Transverse colon (tissue), 4 donors: ENCODE data around the gene USP53. TPM values are rescaled to one million over a fixed set of nuclear protein-coding genes. Genes with fewer than 3 reads are reported as not detected.

ENCODE experiments used
- DNase-seq: peaks from one replicate; pipeline ENCODE4 v3.0.0-alpha.2; 2019
- H3K27ac ChIP-seq, 4 donors: fragments of 200-600 bp; sonication (generic); 2 replicates each; pipeline ENCODE4 v1.5.1; 2016 to 2018; ENCODE audit warnings: inconsistent platforms in 4 of 4
- H3K27me3 ChIP-seq: fragments of 200-600 bp; sonication (generic); 2 replicates; pipeline ENCODE4 v1.5.1; 2017; ENCODE audit warnings: inconsistent platforms
- H3K36me3 ChIP-seq, 4 donors: fragments of 200-600 bp; sonication (generic); 2 replicates each; pipeline ENCODE4 v1.5.1; 2017 to 2019; ENCODE audit warnings: inconsistent platforms in 4 of 4
- H3K4me1 ChIP-seq, 4 donors: fragments of 200-600 bp; sonication (generic); 2 replicates each; pipeline ENCODE4 v1.5.1; 2017 to 2020; ENCODE audit warnings: inconsistent platforms in 4 of 4
- H3K4me3 ChIP-seq, 4 donors: fragments of 200-600 bp; sonication (generic); 1 replicate in 1 of 4; 2 replicates in 3 of 4; pipeline versions ENCODE4 v1.5.1 to v1.6.1; 2017 to 2019; ENCODE audit warnings: inconsistent platforms in 4 of 4
- H3K9me3 ChIP-seq, 2 donors: fragments of 200-600 bp; sonication (generic); 2 replicates each; pipeline ENCODE4 v1.5.1; 2017 to 2019; ENCODE audit warnings: inconsistent platforms in 2 of 2
- CTCF ChIP-seq, 5 experiments: fragments of 200-600 bp in 3 of 5; fragments of 450-650 bp in 2 of 5; sonication (generic) in 3 of 5; IDR thresholded peaks; 1 replicate in 2 of 5; 2 replicates in 3 of 5; pipeline ENCODE4 v1.5.1; 2016 to 2017; ENCODE audit warnings: antibody characterized with exemption in 5 of 5, inconsistent platforms in 3 of 5, mild to moderate bottlenecking in 2 of 5, moderate library complexity in 1 of 5
- EP300 ChIP-seq: sonication (generic); formaldehyde crosslinking; IDR thresholded peaks from one replicate; pipeline ENCODE4 v1.6.1; 2017; ENCODE audit warnings: antibody characterized with exemption, low read depth
- POLR2A ChIP-seq: fragments of 450-650 bp; IDR thresholded peaks from one replicate; pipeline ENCODE4 v1.6.1; 2016; ENCODE audit warnings: antibody characterized with exemption, mild to moderate bottlenecking, moderate library complexity
- POLR2AphosphoS5 ChIP-seq, 3 donors: sonication (generic); formaldehyde crosslinking; IDR thresholded peaks; one replicate each; pipeline ENCODE4 v1.6.1; 2016; ENCODE audit warnings: antibody characterized with exemption in 3 of 3
- WGBS, 2 donors: methylation state at CpG; one replicate each; pipeline ENCODE4 v1.1.5; 2018; ENCODE audit warnings: low coverage in 1 of 2; 5-methylcytosine and 5-hydroxymethylcytosine counted together
- in situ Hi-C, 4 donors: fragments of 200-750 bp; cut with MboI; loops; one replicate each; pipeline versions ENCODE4 v1.15.0 to v1.15.1; 2017; ENCODE audit warnings: low sequenced_read_pairs in 3 of 4, low pct_ligation_motif_present in 1 of 4, low pct_unique_long_range_greater_than_20kb in 1 of 4
- intact Hi-C: fragments of 100-400 bp; cut with DNase I; formaldehyde crosslinking; loops from one replicate; pipeline ENCODE4 v1.15.1; 2023; ENCODE audit warnings: low total_unique reads
- total RNA-seq, 4 donors: library from RNA; depleted of rRNA; stranded (reverse); fragments of >200 nt; gene quantifications; one replicate each; pipeline ENCODE4 v1.1.0, GENCODE V29; 2016

USP53 gene
- total RNA-seq, 4 donors from 2014 or later: 71.4 to 165 (median 98.5) TPM

- H3K36me3 ChIP-seq: peaks cover 0 to 16% (median 5%) of the 10 kb centered on the region in 4 donors
These were observed 78.1 kb downstream of the USP53 start for GRCh38 chr4:119290598-119290997.

GRCh38 chr4:119296356-119296755 is 83.8 kb downstream of the USP53 start:
- DNase-seq: no peak
- in situ Hi-C loops (loop anchor here in 2 of 4 donors (10.0 to 25.0 kb wide), 2 partner anchors 312 to 559 kb away; no protein-coding TSS in a partner anchor), intact Hi-C loops (no loop called here)
- Histone ChIP-seq H3K27me3 (no peaks in the 10 kb centered on the region), H3K27ac (no peak overlapping the region), H3K4me3 (no peak overlapping the region), H3K36me3 (peaks cover 0 to 18% (median 8%) of the 10 kb centered on the region in 4 donors), H3K9me3 (no peaks in the 10 kb centered on the region), H3K4me1 (peaks cover 6 to 30% (median 26%) of the 10 kb centered on the region in 4 donors)
- WGBS, 2 donors: 80 to 91% methylated on average over 2 of the region's 2 CpGs
- TF ChIP-seq EP300 (no peak), POLR2AphosphoS5 (IDR thresholded peaks at IDR 0.05) (no peak), POLR2A (no peak), CTCF (IDR thresholded peaks at IDR 0.05) (no peak)

More at GRCh38 chr4:119290598-119290997, 78.1 kb downstream of the USP53 start:
- DNase-seq: no peak
- Histone ChIP-seq H3K27ac (no peak overlapping the region), H3K9me3 (no peaks in the 10 kb centered on the region), H3K4me1 (peaks cover 0 to 9% (median 3%) of the 10 kb centered on the region in 4 donors), H3K4me3 (no peak overlapping the region), H3K27me3 (no peaks in the 10 kb centered on the region)
- in situ Hi-C loops (loop anchor here in 2 of 4 donors (10.0 to 25.0 kb wide), 2 partner anchors 306 to 553 kb away; no protein-coding TSS in a partner anchor), intact Hi-C loops (no loop called here)
- 45 to 51% methylated on average over 1 of the region's 1 CpG for WGBS, 2 donors
- TF ChIP-seq POLR2A (no peak), EP300 (no peak), CTCF (IDR thresholded peaks at IDR 0.05) (no peak), POLR2AphosphoS5 (IDR thresholded peaks at IDR 0.05) (no peak)

GRCh38 chr4:119297795-119298194 is 85.3 kb downstream of the USP53 start:
- 63 to 92% methylated on average over 1 of the region's 1 CpG for WGBS, 2 donors
- no peak overlapping the region for H3K4me3 ChIP-seq
- intact Hi-C loops: no loop called here

DNA sequence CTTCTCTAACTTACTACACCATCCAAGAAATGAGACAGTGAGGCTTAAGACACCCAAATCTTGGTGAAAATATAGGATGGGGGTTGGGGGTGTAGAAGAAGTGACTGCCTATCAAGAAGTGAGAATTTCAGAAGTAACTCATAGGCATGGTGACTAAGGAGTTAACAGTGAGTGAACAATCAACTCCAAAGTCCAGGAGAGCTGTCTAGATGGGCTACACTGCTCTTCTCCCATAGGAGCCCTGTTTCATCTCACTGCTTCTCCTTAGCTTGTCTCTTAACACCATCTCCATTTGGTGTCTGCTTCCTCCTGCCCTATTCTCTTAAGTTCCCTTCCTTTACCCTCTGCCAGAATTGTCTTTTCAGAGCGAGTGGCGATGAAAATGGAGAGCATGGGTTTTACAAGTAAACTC is 86.8 kb downstream of the USP53 start:
- Histone ChIP-seq H3K36me3 (peaks cover 0 to 8% (median 0%) of the 10 kb centered on the region in 4 donors), H3K27me3 (no peaks in the 10 kb centered on the region), H3K27ac (peak overlapping the region; percentile 94 to 97 (median 94)), H3K4me1 (peaks cover 6 to 30% (median 27%) of the 10 kb centered on the region in 4 donors), H3K4me3 (peak overlapping the region; percentile 39 to 85 (median 62)), H3K9me3 (no peaks in the 10 kb centered on the region)
- TF ChIP-seq CTCF (IDR thresholded peaks at IDR 0.05) (no peak), POLR2AphosphoS5 (IDR thresholded peaks at IDR 0.05) (peak in 1 of 3 donors; percentile 9)
- intact Hi-C loops: no loop called here
- 1 to 7% methylated on average over 2 of the region's 2 CpGs for WGBS, 2 donors
- no peak for DNase-seq
- in situ Hi-C loops: loop anchor here in 2 of 4 donors (10.0 to 25.0 kb wide), 2 partner anchors 314 to 562 kb away; no protein-coding TSS in a partner anchor

More at GRCh38 chr4:119297795-119298194, 85.3 kb downstream of the USP53 start:
- Histone ChIP-seq H3K4me1 (peaks cover 6 to 30% (median 27%) of the 10 kb centered on the region in 4 donors), H3K27ac (no peak overlapping the region), H3K27me3 (no peaks in the 10 kb centered on the region), H3K9me3 (no peaks in the 10 kb centered on the region), H3K36me3 (peaks cover 0 to 13% (median 5%) of the 10 kb centered on the region in 4 donors)
- no peak for DNase-seq
- no peak for TF ChIP-seq EP300
- no peak for TF ChIP-seq POLR2A
- no peak for TF ChIP-seq CTCF (IDR thresholded peaks at IDR 0.05)
- no peak for TF ChIP-seq POLR2AphosphoS5 (IDR thresholded peaks at IDR 0.05)
- in situ Hi-C loops: loop anchor here in 2 of 4 donors (10.0 to 25.0 kb wide), 2 partner anchors 313 to 560 kb away; no protein-coding TSS in a partner anchor
